K562 (cell line): ENCODE data around the gene RUNX3. TPM values are rescaled to one million over a fixed set of nuclear protein-coding genes. Genes with fewer than 3 reads are reported as not detected.

Experiments used
- ATAC-seq: fragments of 200-7000 bp; cut with Tn5 transposase; 3 replicates; pipeline ENCODE4 v1.9.1; 2020; ENCODE audit warnings: moderate library complexity
- BruUV-seq: library from RNA; stranded (reverse); fragments of 400-500 nt; replicated peaks from 2 replicates; lab custom pipeline; 2021; lab: Mats Ljungman, UMichigan
- CTCF ChIA-PET: fragments of 300-600 bp; formaldehyde crosslinking; extraction: SDS; loops from one replicate; lab custom pipeline; 2021; ENCODE audit warnings: low intra/inter-chr PET ratio; lab: Yijun Ruan, JAX
- POLR2A ChIA-PET: fragments of 300-600, 350-650 bp; sonication (Branson Sonifier 250); formaldehyde crosslinking; extraction: SDS; loops from one replicate; lab custom pipeline; 2021; ENCODE audit warnings: antibody characterized with exemption, inconsistent platforms; lab: Yijun Ruan, JAX
- DNase-seq, 4 experiments: peaks; one replicate each; pipeline versions ENCODE4 v3.0.0 to v3.0.0-alpha.2; 2011 to 2018; ENCODE audit warnings: low spot score in 3 of 4, mixed read lengths in 3 of 4; ENCODE audit errors: extremely low read depth in 1 of 4
- FAIRE-seq: peaks from 2 replicates; lab custom pipeline; 2011; peaks lifted over from hg19 to GRCh38; lab: Jason Lieb, UNC
- H2AFZ ChIP-seq: 2 replicates; pipeline ENCODE4 v1.6.0; 2011; ENCODE audit warnings: low read depth, low read length, control low read depth, inconsistent platforms
- H3K27ac ChIP-seq: fragments of 200-600 bp; 3 replicates; pipeline ENCODE4 v1.8.0; 2011; ENCODE audit warnings: low read depth, mild to moderate bottlenecking, control low read depth, inconsistent platforms, low read length, moderate library complexity, mixed read lengths; ENCODE audit errors: extremely low read depth
- H3K27me3 ChIP-seq, 2 experiments: fragments of 300-600 bp in 1 of 2; 2 replicates in 1 of 2; 3 replicates in 1 of 2; pipeline versions ENCODE4 v1.6.0 to v1.8.0; 2011; ENCODE audit warnings: inconsistent platforms in 2 of 2, low read length in 2 of 2, mild to moderate bottlenecking in 1 of 2, mixed read lengths in 1 of 2, moderate library complexity in 1 of 2; ENCODE audit not compliant: control insufficient read depth in 2 of 2, insufficient read depth in 2 of 2
- H3K36me3 ChIP-seq: fragments of 300-600 bp; 3 replicates; pipeline ENCODE4 v1.8.0; 2011; ENCODE audit warnings: mild to moderate bottlenecking, low read length, inconsistent platforms; ENCODE audit not compliant: control insufficient read depth, insufficient read depth
- H3K4me1 ChIP-seq, 2 experiments: fragments of 200-600 bp in 1 of 2; replicated peaks in 1 of 2; 2 replicates in 1 of 2; 3 replicates in 1 of 2; pipeline versions ENCODE4 v1.5.1 to v1.8.0; 2011; ENCODE audit warnings: inconsistent platforms in 2 of 2, low read length in 2 of 2, mild to moderate bottlenecking in 1 of 2, mixed read lengths in 1 of 2, moderate library complexity in 1 of 2; ENCODE audit not compliant: control insufficient read depth in 2 of 2, insufficient read depth in 2 of 2
- H3K4me2 ChIP-seq: 2 replicates; pipeline ENCODE4 v1.6.1; 2011; ENCODE audit warnings: low read length, control low read depth, inconsistent platforms, mixed read lengths; ENCODE audit not compliant: insufficient read depth
- H3K4me3 ChIP-seq: fragments of 200-600 bp; sonication (generic), shearing (Covaris generic); 2 replicates; pipeline ENCODE4 v1.5.1; 2016; ENCODE audit warnings: control low read depth, inconsistent platforms
- H3K79me2 ChIP-seq: fragments of 200-600 bp; 3 replicates; pipeline ENCODE4 v1.8.0; 2011; ENCODE audit warnings: low read length, inconsistent platforms; ENCODE audit not compliant: control insufficient read depth, insufficient read depth
- H3K9ac ChIP-seq, 2 experiments: 2 replicates each; pipeline versions ENCODE4 v1.6.0 to v1.6.1; 2011; ENCODE audit warnings: low read depth in 2 of 2, low read length in 2 of 2, control low read depth in 1 of 2, inconsistent platforms in 1 of 2, mild to moderate bottlenecking in 1 of 2, mixed read lengths in 1 of 2; ENCODE audit not compliant: insufficient read depth in 1 of 2
- H3K9me1 ChIP-seq: one replicate; pipeline ENCODE4 v1.6.0; 2011; ENCODE audit warnings: inconsistent platforms, mild to moderate bottlenecking, low read length, moderate library complexity; ENCODE audit not compliant: control insufficient read depth, insufficient read depth
- H3K9me3 ChIP-seq: replicated peaks from 2 replicates; pipeline ENCODE4 v1.5.1; 2011; ENCODE audit warnings: low read depth, low read length, inconsistent platforms; ENCODE audit not compliant: control insufficient read depth, insufficient read depth
- H4K20me1 ChIP-seq: replicated peaks from 2 replicates; pipeline ENCODE4 v1.6.1; 2011; ENCODE audit warnings: low read length, inconsistent platforms, mixed read lengths; ENCODE audit not compliant: control insufficient read depth, insufficient read depth
- ATF2 ChIP-seq: sonication (generic); formaldehyde crosslinking; IDR thresholded peaks from 2 replicates; pipeline ENCODE4 v1.8.1; 2022; ENCODE audit warnings: missing genetic modification reagents
- BMI1 ChIP-seq: fragments of 150-350 bp; IDR thresholded peaks from 2 replicates; pipeline ENCODE4 v1.6.1; 2014; ENCODE audit warnings: low read length
- CC2D1A ChIP-seq: fragments of 450-650 bp; IDR thresholded peaks from 2 replicates; pipeline ENCODE4 v1.6.1; 2017; ENCODE audit warnings: mild to moderate bottlenecking
- KHSRP ChIP-seq: fragments of 450-650 bp; IDR thresholded peaks from 2 replicates; pipeline ENCODE4 v1.6.1; 2017
- PATZ1 ChIP-seq: fragments of 250-450 bp; sonication (Bioruptor Pico); IDR thresholded peaks from 2 replicates; pipeline ENCODE4 v1.5.0; 2020; ENCODE audit warnings: mild to moderate bottlenecking, borderline replicate concordance
- THRAP3 ChIP-seq: fragments of 450-650 bp; IDR thresholded peaks from 2 replicates; pipeline ENCODE4 v1.6.1; 2016; ENCODE audit warnings: mild to moderate bottlenecking, inconsistent platforms, borderline replicate concordance
- ZNF175 ChIP-seq: fragments of 200-800 bp; sonication (Bioruptor generic); IDR thresholded peaks from 2 replicates; pipeline ENCODE4 v1.6.1; 2016; ENCODE audit warnings: low read depth, mild to moderate bottlenecking, missing genetic modification characterization, missing compliant biosample characterization
- ZNF217 ChIP-seq: sonication (generic); formaldehyde crosslinking; IDR thresholded peaks from 2 replicates; pipeline ENCODE4 v1.8.0; 2022; ENCODE audit warnings: mild to moderate bottlenecking, missing genetic modification reagents
- ZNF551 ChIP-seq: fragments of 250-450 bp; sonication (Bioruptor Pico); IDR thresholded peaks from 2 replicates; pipeline ENCODE4 v1.5.0; 2021; ENCODE audit warnings: mild to moderate bottlenecking, moderate library complexity
- WGBS: fragments of 100-300 bp; shearing (Covaris generic); methylation state at CpG from one replicate; pipeline ENCODE4 v1.1.6; 2016; ENCODE audit warnings: low coverage, mixed read lengths; ENCODE audit not compliant: insufficient coverage; ENCODE audit errors: missing lambda C conversion rate; 5-methylcytosine and 5-hydroxymethylcytosine counted together
- in situ Hi-C: fragments of 300-500 bp; cut with MboI; formaldehyde crosslinking; loops from 4 replicates; pipeline ENCODE4 v1.15.0; 2018; ENCODE audit warnings: inconsistent platforms, mixed read lengths
- intact Hi-C: fragments of 100-400 bp; cut with micrococcal nuclease; formaldehyde crosslinking; loops from 2 replicates; pipeline ENCODE4 v1.14.2; 2022
- polyA plus RNA-seq, 8 experiments: library from polyadenylated mRNA; depleted of rRNA in 4 of 8; stranded (reverse) in 5 of 8; unstranded in 3 of 8; fragments of >200 nt; fragmentation: Nextera tagmentation in 2 of 8; fragmentation: Illumina TruSeq in 1 of 8; extraction: Ambion mirVana in 2 of 8; extraction: Trizol in 1 of 8; gene quantifications; 2 replicates each; pipeline versions ENCODE4 v1.2.1 to v1.2.3, GENCODE V29; 2011 to 2014; ENCODE audit warnings: inconsistent platforms in 1 of 8, missing spikeins in 1 of 8
- total RNA-seq, 7 experiments: library from RNA; depleted of rRNA in 6 of 7; stranded (reverse); fragments of >200 nt in 6 of 7; fragmentation: Illumina TruSeq in 2 of 7; extraction: Trizol in 2 of 7; gene quantifications; 2 replicates each; pipeline versions ENCODE4 v1.2.1 to v1.2.3, GENCODE V29; 2011 to 2021; ENCODE audit warnings: low replicate concordance in 1 of 7
- TF ChIP-seq, protein P1 (sequence below): fragments of 450-650 bp; IDR thresholded peaks from 2 replicates; pipeline ENCODE4 v1.6.1; 2016; ENCODE audit warnings: borderline replicate concordance

Gene RUNX3
- total and polyA plus RNA-seq, 9 of the 15 experiments (the other 6 are each of a cell fraction or from before 2014, with no cell fraction given): 0.01 to 0.64 (median 0.09) TPM

- no peaks in the 10 kb centered on the region for H3K79me2 ChIP-seq
- no peak overlapping the region; the same call in 2 of the 3 replicates for H3K27ac ChIP-seq
- POLR2A ChIA-PET: interaction anchor here (0.5 to 1.0 kb wide), 5 partner anchors 10 to 729 kb away, joined by 3 read pairs; no protein-coding TSS in a partner anchor
- H3K27me3 ChIP-seq: peaks cover 2 to 22% of the 10 kb centered on the region in 2 experiments; a peak in 4 of 5 replicates
- in situ Hi-C loops: no loop called here
- H4K20me1 ChIP-seq: no peaks in the 10 kb centered on the region
- peak; percentile 49 for ATAC-seq
- WGBS: 46% methylated on average over 20 of the region's 20 CpGs
- intact Hi-C loops: no loop called here
- no peaks in the 10 kb centered on the region; the same call in 1 of the 2 replicates for H3K9me3 ChIP-seq
- no peak overlapping the region for H3K4me3 ChIP-seq
- no peaks in the 10 kb centered on the region for H3K36me3 ChIP-seq
- peak overlapping the region in 1 of 2 experiments; percentile 37; a peak in 2 of 4 replicates for H3K9ac ChIP-seq
- H3K9me1 ChIP-seq: no peaks in the 10 kb centered on the region
- H3K4me1 ChIP-seq: peaks cover 6 to 27% of the 10 kb centered on the region in 2 experiments
- peak; percentile 48 for FAIRE-seq
- peak overlapping the region; percentile 6; the same call in 1 of the 2 replicates for H3K4me2 ChIP-seq
- peak overlapping the region; percentile 72 for H2AFZ ChIP-seq
- BruUV-seq: no TSS peak
- CTCF ChIA-PET: no interaction called here
- DNase-seq: peak in 2 of 4 experiments; percentile 42 to 45
- TF ChIP-seq CC2D1A (no peak), PATZ1 (CRISPR knock-in tag) (no peak), KHSRP (no peak), ZNF217 (CRISPR knock-in tag) (no peak), THRAP3 (no peak), ATF2 (CRISPR knock-in tag) (no peak), ZNF551 (CRISPR knock-in tag) (no peak), BMI1 (no peak), ZNF175 (CRISPR knock-in tag) (0 out of 2 replicates have a peak, but pooled peaks have one; percentile 34)
- TF ChIP-seq, protein P1, sequence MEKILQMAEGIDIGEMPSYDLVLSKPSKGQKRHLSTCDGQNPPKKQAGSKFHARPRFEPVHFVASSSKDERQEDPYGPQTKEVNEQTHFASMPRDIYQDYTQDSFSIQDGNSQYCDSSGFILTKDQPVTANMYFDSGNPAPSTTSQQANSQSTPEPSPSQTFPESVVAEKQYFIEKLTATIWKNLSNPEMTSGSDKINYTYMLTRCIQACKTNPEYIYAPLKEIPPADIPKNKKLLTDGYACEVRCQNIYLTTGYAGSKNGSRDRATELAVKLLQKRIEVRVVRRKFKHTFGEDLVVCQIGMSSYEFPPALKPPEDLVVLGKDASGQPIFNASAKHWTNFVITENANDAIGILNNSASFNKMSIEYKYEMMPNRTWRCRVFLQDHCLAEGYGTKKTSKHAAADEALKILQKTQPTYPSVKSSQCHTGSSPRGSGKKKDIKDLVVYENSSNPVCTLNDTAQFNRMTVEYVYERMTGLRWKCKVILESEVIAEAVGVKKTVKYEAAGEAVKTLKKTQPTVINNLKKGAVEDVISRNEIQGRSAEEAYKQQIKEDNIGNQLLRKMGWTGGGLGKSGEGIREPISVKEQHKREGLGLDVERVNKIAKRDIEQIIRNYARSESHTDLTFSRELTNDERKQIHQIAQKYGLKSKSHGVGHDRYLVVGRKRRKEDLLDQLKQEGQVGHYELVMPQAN: no peak
Observed at GRCh38 chr1:24910751-24911650, 19.1 kb downstream of the RUNX3 start.
